Measurements from ENCODE around the gene PACS2.
"Not testable (repeated sequence)": the region's sequence is repeated elsewhere in the genome, so short reads cannot be mapped to it uniquely, and the experiment has no call there.

The PACS2 gene

GRCh38 chr14:105313381-105314286 lies 914 bp upstream of the PACS2 start:
- peak in 1 of 3 experiments; percentile 31 for DNase-seq (ENCODE audit: low read depth in 3 of 3)

- DNase-seq (ENCODE audit: low read depth in 3 of 3) = no peak
These were observed 718 bp downstream of the PACS2 start for GRCh38 chr14:105315211-105315721.

GRCh38 chr14:105315941-105316576 lies 1.5 kb downstream of the PACS2 start:
- DNase-seq (ENCODE audit: low read depth in 3 of 3) = no peak

GRCh38 chr14:105316577-105316941 lies 2.0 kb downstream of the PACS2 start:
- no peak for DNase-seq (ENCODE audit: low read depth in 3 of 3)

GRCh38 chr14:105316968-105317510 lies 2.5 kb downstream of the PACS2 start:
- no peak for DNase-seq (ENCODE audit: low read depth in 3 of 3)

GRCh38 chr14:105317546-105317945 lies 3.0 kb downstream of the PACS2 start:
- no peak for DNase-seq (ENCODE audit: low read depth in 3 of 3)

GRCh38 chr14:105322791-105323556 lies 8.4 kb downstream of the PACS2 start:
- no peak for DNase-seq (ENCODE audit: low read depth in 3 of 3)

- no peak for DNase-seq (ENCODE audit: low read depth in 3 of 3)
These were observed 9.1 kb downstream of the PACS2 start for GRCh38 chr14:105323663-105324062.

- DNase-seq (ENCODE audit: low read depth in 3 of 3) = no peak
These were observed 9.7 kb downstream of the PACS2 start for GRCh38 chr14:105324080-105324778.

- no peak for DNase-seq (ENCODE audit: low read depth in 3 of 3)
These were observed 10.3 kb downstream of the PACS2 start for GRCh38 chr14:105324871-105325270.

- DNase-seq (ENCODE audit: low read depth in 3 of 3) = no peak
These were observed 10.8 kb downstream of the PACS2 start for GRCh38 chr14:105325303-105325702.

- DNase-seq (ENCODE audit: low read depth in 3 of 3) = no peak
These were observed 11.4 kb downstream of the PACS2 start for GRCh38 chr14:105325716-105326567.

- no peak for DNase-seq (ENCODE audit: low read depth in 3 of 3)
These were observed 12.0 kb downstream of the PACS2 start for GRCh38 chr14:105326568-105326867.

- no peak for DNase-seq (ENCODE audit: low read depth in 3 of 3)
These were observed 12.5 kb downstream of the PACS2 start for GRCh38 chr14:105326891-105327694.

- not testable (repeated sequence) for DNase-seq (ENCODE audit: low read depth in 3 of 3)
These were observed 13.1 kb downstream of the PACS2 start for GRCh38 chr14:105327695-105328045.

- no peak for DNase-seq (ENCODE audit: low read depth in 3 of 3)
These were observed 13.6 kb downstream of the PACS2 start for GRCh38 chr14:105328070-105328677.

- DNase-seq (ENCODE audit: low read depth in 3 of 3) = no peak
These were observed 14.3 kb downstream of the PACS2 start for GRCh38 chr14:105328678-105329390.

- no peak for DNase-seq (ENCODE audit: low read depth in 3 of 3)
These were observed 15.0 kb downstream of the PACS2 start for GRCh38 chr14:105329411-105330150.

Data from stimulated activated CD4-positive, alpha-beta T cell treated with anti-CD3 and anti-CD28 coated beads, TNF-alpha, amount 100 ng/mL, for 4 hours (primary cell).